ENCODE data around the gene PRICKLE2. TPM values are rescaled to one million over a fixed set of nuclear protein-coding genes. Genes with fewer than 3 reads are reported as not detected.

Gene PRICKLE2
- polyA plus RNA-seq, 2 of the 4 experiments (the other 2 are of a cell fraction), result 5.3 to 6.3 TPM

GRCh38 chr3:64095802-64096201, 129.5 kb downstream of the PRICKLE2 start:
- TF ChIP-seq MAZ (IDR thresholded peaks at IDR 0.05; ENCODE audit: borderline replicate concordance, low read depth, low read length), result no peak
- no peak for TF ChIP-seq KDM1A (IDR thresholded peaks at IDR 0.05; ENCODE audit: low read depth)
- TF ChIP-seq EHMT2 (IDR thresholded peaks at IDR 0.05; ENCODE audit: low read depth), result no peak
- TF ChIP-seq ZFP36 (IDR thresholded peaks at IDR 0.05; ENCODE audit: borderline replicate concordance, partially characterized antibody), result no peak
- no peak for TF ChIP-seq JUN (IDR thresholded peaks at IDR 0.05)
- DNase-seq (ENCODE audit: low read depth in 1 of 2, low spot score in 1 of 2) (no peak), ATAC-seq (no peak), FAIRE-seq (no peak)
- WGBS (ENCODE audit: missing lambda C conversion rate), result 81% methylated on average over 3 of the region's 3 CpGs
- H3K4me1 ChIP-seq, result peaks cover 34% of the 10 kb centered on the region
- H3K9me3 ChIP-seq, result no peaks in the 10 kb centered on the region; the same call in 2 of the 3 replicates
- POLR2A ChIA-PET, result no interaction called here
- CTCF ChIA-PET, result interaction anchor here (1.0 to 1.5 kb wide), 2 partner anchors 16 to 65 kb away, joined by 4 read pairs; no protein-coding TSS in a partner anchor
- peak overlapping the region in 1 of 2 experiments; percentile 22; a peak in 1 of 6 replicates for H3K27ac ChIP-seq
- H3K4me3 ChIP-seq, result no peak overlapping the region
- H3K4me2 ChIP-seq, result no peak overlapping the region

DNA sequence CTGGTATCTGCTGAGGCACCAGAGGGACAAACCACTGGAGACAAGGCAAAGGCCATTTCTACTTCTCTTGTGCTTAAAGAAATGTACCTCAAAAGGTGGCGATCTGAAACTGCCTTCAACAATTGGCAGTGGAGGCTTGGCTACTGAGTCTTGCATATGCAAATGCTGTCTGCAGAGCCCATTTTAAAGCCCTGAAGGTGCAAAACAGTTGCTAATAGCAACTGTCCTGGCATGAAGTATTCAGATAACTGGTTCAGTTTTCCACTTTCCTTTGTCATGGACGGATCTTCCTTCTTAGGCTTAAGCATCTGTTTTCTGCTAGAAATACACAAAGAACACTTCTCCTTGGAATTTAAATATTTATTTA, 130.6 kb downstream of the PRICKLE2 start:
- FAIRE-seq, result no peak
- Histone ChIP-seq H3K9me3 (no peaks in the 10 kb centered on the region; the same call in 2 of the 3 replicates), H3K27ac (peak overlapping the region; percentile 23 to 73; a peak in 4 of 6 replicates), H3K4me2 (no peak overlapping the region), H3K4me1 (peaks cover 41% of the 10 kb centered on the region), H3K4me3 (no peak overlapping the region)
- CTCF ChIA-PET, result interaction anchor here (0.7 kb wide), 1 partner anchor 64 kb away, joined by 3 read pairs; no protein-coding TSS in a partner anchor
- TF ChIP-seq MYC (IDR thresholded peaks at IDR 0.05; ENCODE audit: borderline replicate concordance, low read length) (no peak), USF2 (IDR thresholded peaks at IDR 0.05) (no peak), EP300 (IDR thresholded peaks at IDR 0.05) (no peak), EHF (CRISPR knock-in tag; IDR thresholded peaks at IDR 0.05) (no peak), JUNB (IDR thresholded peaks at IDR 0.05) (no peak), POLR2A (IDR thresholded peaks at IDR 0.05; ENCODE audit: low read length) (no peak), CBX2 (IDR thresholded peaks at IDR 0.05; ENCODE audit: borderline replicate concordance, low read depth) (no peak), CEBPB (IDR thresholded peaks at IDR 0.05) (no peak), NR3C1 (IDR thresholded peaks at IDR 0.05) (no peak), RAD21 (conservative IDR thresholded peaks at IDR 0.05 in 1 of 2, IDR thresholded peaks at IDR 0.05 in 1 of 2) (no peak), HOXB13 (CRISPR knock-in tag; IDR thresholded peaks at IDR 0.05; ENCODE audit: low read depth) (no peak)
- 92% methylated on average over 2 of the region's 2 CpGs for WGBS (ENCODE audit: missing lambda C conversion rate)
- POLR2A ChIA-PET, result no interaction called here
- DNase-seq (ENCODE audit: low read depth in 1 of 2, low spot score in 1 of 2), result no peak
- no peak for ATAC-seq

DNA sequence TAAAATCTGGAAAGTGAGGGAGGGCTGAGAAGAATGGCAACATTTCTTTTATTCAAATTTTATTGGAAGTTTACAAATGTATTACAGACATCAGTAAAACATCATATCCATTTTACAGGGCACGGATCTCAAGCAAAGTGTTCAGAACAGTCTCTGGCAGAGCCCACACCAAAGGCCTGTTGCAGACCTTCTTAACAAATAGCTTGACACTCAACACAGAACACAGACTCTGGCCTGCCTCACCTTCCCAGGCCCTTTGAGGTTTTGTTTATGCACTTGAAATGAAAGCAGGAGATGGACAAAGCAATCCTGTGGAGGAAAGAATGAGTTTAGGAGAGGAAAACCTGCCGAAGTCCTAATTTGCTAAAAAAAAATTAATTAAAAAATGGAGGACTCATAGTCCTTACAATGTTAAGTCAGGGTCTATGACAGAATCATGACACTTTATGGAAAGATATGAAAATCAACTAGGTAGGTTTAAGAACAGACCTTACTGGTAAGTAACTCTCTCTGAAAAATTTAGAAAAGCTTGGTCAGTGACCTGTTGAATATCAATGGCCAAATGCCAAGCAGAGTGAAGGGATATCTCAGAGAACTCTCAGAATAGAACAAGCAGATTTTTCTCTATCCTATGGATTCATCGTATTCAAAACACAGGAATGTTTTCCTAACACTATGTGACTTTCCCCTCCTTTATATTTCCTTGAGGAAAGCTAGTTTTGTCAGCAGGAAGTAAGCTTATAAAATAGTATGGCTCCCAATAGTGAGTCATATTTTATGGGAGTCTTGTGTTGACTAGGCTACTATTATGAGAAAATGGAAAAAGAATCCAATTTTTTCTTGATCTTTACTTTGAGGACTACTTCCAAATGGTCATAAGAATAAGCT, 131.2 kb downstream of the PRICKLE2 start:
- Histone ChIP-seq H3K9me3 (no peaks in the 10 kb centered on the region; the same call in 2 of the 3 replicates), H3K4me2 (no peak overlapping the region), H3K4me1 (peaks cover 46% of the 10 kb centered on the region), H3K27ac (peak overlapping the region; percentile 32 to 73; a peak in 4 of 6 replicates), H3K4me3 (no peak overlapping the region)
- no peak for TF ChIP-seq BHLHE40 (IDR thresholded peaks at IDR 0.05; ENCODE audit: low read depth, low read length)
- TF ChIP-seq CTCF (IDR thresholded peaks at IDR 0.05), result no peak
- no peak for TF ChIP-seq BCL3 (IDR thresholded peaks at IDR 0.05)
- TF ChIP-seq FOSL2 (IDR thresholded peaks at IDR 0.05), result no peak
- peak; percentile 62 for TF ChIP-seq FOSL2 (CRISPR knock-in tag; IDR thresholded peaks at IDR 0.05)
- TF ChIP-seq ZC3H11A (IDR thresholded peaks at IDR 0.05), result no peak
- TF ChIP-seq, protein P1, sequence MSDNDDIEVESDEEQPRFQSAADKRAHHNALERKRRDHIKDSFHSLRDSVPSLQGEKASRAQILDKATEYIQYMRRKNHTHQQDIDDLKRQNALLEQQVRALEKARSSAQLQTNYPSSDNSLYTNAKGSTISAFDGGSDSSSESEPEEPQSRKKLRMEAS (IDR thresholded peaks at IDR 0.05), result no peak
- no peak for TF ChIP-seq TP53 (CRISPR knock-in tag; IDR thresholded peaks at IDR 0.05)
- DNase-seq (ENCODE audit: low read depth in 1 of 2, low spot score in 1 of 2) (no peak), FAIRE-seq (no peak), ATAC-seq (no peak)
- ChIA-PET CTCF (interaction anchor here (0.7 kb wide), 1 partner anchor 63 kb away, joined by 3 read pairs; no protein-coding TSS in a partner anchor), POLR2A (no interaction called here)
- WGBS (ENCODE audit: missing lambda C conversion rate), result 76% methylated on average over 3 of the region's 3 CpGs
